ENCODE results near the gene ZNF441.
"Not testable (repeated sequence)": the region's sequence is repeated elsewhere in the genome, so short reads cannot be mapped to it uniquely, and the experiment has no call there.

Gene ZNF441

GRCh38 chr19:11766597-11767591, at the start of gene ZNF441:
TSS of gene ZNF441 (plus strand) at chr19:11767000. CDS start at chr19:11767194, 194 bp downstream.
- peak; percentile 88 for DNase-seq (ENCODE audit: low spot score)

- no peak for DNase-seq (ENCODE audit: low spot score)
Observed at GRCh38 chr19:11721681-11722080, 45.1 kb upstream of the ZNF441 start.

GRCh38 chr19:11722414-11722813, 44.4 kb upstream of the ZNF441 start:
- DNase-seq (ENCODE audit: low spot score): no peak

- DNase-seq (ENCODE audit: low spot score): no peak
Observed at GRCh38 chr19:11729586-11729985, 37.2 kb upstream of the ZNF441 start.

- no peak for DNase-seq (ENCODE audit: low spot score)
Observed at GRCh38 chr19:11735375-11735774, 31.4 kb upstream of the ZNF441 start.

GRCh38 chr19:11736696-11737095, 30.1 kb upstream of the ZNF441 start:
- peak; percentile 2 for DNase-seq (ENCODE audit: low spot score)

- DNase-seq (ENCODE audit: low spot score): peak; percentile 23
Observed at GRCh38 chr19:11737964-11738745, 28.6 kb upstream of the ZNF441 start.

GRCh38 chr19:11738746-11739620, 27.8 kb upstream of the ZNF441 start, which contains the start of gene ZNF823:
TSS of gene ZNF823 (minus strand) at chr19:11738946. CDS start at chr19:11738819, 127 bp downstream.
- peak; percentile 97 for DNase-seq (ENCODE audit: low spot score)

GRCh38 chr19:11745869-11746268, 20.9 kb upstream of the ZNF441 start:
- no peak for DNase-seq (ENCODE audit: low spot score)

- no peak for DNase-seq (ENCODE audit: low spot score)
Observed at GRCh38 chr19:11747277-11747676, 19.5 kb upstream of the ZNF441 start.

- no peak for DNase-seq (ENCODE audit: low spot score)
Observed at GRCh38 chr19:11749751-11750150, 17.0 kb upstream of the ZNF441 start.

GRCh38 chr19:11752244-11752736, 14.5 kb upstream of the ZNF441 start:
- no peak for DNase-seq (ENCODE audit: low spot score)

- no peak for DNase-seq (ENCODE audit: low spot score)
Observed at GRCh38 chr19:11754663-11755062, 12.1 kb upstream of the ZNF441 start.

GRCh38 chr19:11756965-11757364, 9.8 kb upstream of the ZNF441 start:
- DNase-seq (ENCODE audit: low spot score): no peak

GRCh38 chr19:11759805-11760204, 7.0 kb upstream of the ZNF441 start:
- DNase-seq (ENCODE audit: low spot score): no peak

GRCh38 chr19:11763117-11763516, 3.7 kb upstream of the ZNF441 start:
- DNase-seq (ENCODE audit: low spot score): no peak

GRCh38 chr19:11763611-11764010, 3.2 kb upstream of the ZNF441 start:
- DNase-seq (ENCODE audit: low spot score): no peak

GRCh38 chr19:11767633-11768133, 883 bp downstream of the ZNF441 start:
- peak; percentile 1 for DNase-seq (ENCODE audit: low spot score)

- DNase-seq (ENCODE audit: low spot score): no peak
Observed at GRCh38 chr19:11769995-11770394, 3.2 kb downstream of the ZNF441 start.

GRCh38 chr19:11771520-11771919, 4.7 kb downstream of the ZNF441 start:
- DNase-seq (ENCODE audit: low spot score): not testable (repeated sequence)

- DNase-seq (ENCODE audit: low spot score): not testable (repeated sequence)
Observed at GRCh38 chr19:11776669-11777068, 9.9 kb downstream of the ZNF441 start.

Measured in activated CD4-positive, alpha-beta T cell treated with anti-CD3 and anti-CD28 coated beads, Interleukin-2, Interleukin-4, amounts not matched to agents 100 ng/mL and 50 ng/mL, durations not matched to agents 16 hours and 8 hours (primary cell).